Stimulated activated CD4-positive, alpha-beta T cell treated with anti-CD3 and anti-CD28 coated beads, Interleukin-2, amount 100 ng/mL, for 24 hours (primary cell): ENCODE results near the gene RTN4IP1.
A peak's percentile ranks its signal among the peaks of the same experiment; 100 is the strongest.
"Not testable (repeated sequence)": the region's sequence is repeated elsewhere in the genome, so short reads cannot be mapped to it uniquely, and the experiment has no call there.

Source experiments
- DNase-seq, 2 donors: peaks; one replicate each; pipeline ENCODE4 v3.0.0-alpha.2; 2020

Gene RTN4IP1

DNA sequence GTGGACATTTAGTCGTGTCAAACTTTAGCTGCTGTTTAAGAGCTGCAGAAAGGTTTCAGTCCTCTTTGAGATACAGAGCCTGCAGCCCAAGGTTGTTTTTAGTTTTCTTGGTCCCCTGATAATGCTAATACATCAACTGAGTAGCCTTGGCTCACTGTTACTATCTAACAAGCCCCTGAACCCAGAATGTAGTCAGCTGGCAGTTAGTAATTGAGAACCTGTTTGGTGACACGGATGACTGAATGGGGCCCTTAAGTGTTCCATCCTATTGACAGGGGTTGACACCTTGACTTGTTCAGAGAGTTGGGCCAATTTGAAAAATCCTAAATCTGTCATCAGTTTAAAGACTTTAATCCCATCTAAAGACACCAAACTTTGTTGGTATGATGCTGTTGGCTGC, 2.8 kb downstream of the RTN4IP1 start:
- DNase-seq, result no peak

- no peak for DNase-seq
Observed at GRCh38 chr6:106623039-106623438, 6.3 kb downstream of the RTN4IP1 start.

DNA sequence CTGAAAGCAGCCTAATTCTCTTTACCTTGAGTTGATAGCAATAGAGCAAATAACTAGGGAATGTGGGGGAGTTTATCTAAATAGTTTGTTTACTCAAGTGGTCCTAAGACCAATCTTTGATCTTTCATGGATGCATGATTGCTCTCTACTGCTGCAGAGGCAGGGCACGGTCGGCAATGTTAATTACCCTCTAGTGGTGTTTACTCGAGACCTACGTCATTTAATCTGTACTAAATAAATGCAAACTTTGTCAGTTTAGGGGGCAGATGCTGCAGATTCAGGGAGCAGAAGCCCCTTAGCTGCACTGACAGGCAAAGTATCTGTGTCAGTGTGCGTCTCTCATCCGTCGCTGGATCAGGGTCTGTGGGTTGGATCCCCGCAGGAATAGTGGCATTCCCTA, 6.9 kb downstream of the RTN4IP1 start:
- no peak for DNase-seq

- no peak for DNase-seq
Observed at GRCh38 chr6:106620931-106621672, 8.2 kb downstream of the RTN4IP1 start.

DNA sequence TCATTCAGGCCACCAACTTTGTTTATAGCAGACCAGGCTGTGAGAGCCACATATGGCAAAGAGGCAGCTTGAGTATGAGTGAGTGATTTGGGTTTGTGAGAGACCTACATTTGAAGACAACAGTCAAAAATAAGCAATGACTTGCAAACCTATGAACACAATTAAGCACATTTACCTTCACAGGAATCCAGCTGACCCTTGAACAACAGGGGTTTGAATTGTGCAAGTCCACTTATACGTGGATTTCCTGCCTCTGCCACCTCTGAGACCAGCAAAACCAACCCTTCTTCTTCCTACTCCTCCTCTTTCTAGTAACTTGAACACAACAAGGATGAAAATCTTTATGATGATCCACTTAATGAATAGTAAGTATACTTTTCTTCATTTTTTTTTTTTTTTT, 10.1 kb downstream of the RTN4IP1 start:
- DNase-seq, result no peak

- DNase-seq, result no peak
Observed at GRCh38 chr6:106618324-106618723, 11.0 kb downstream of the RTN4IP1 start.

- DNase-seq, result no peak
Observed at GRCh38 chr6:106617857-106618256, 11.4 kb downstream of the RTN4IP1 start.

- no peak for DNase-seq
Observed at GRCh38 chr6:106617302-106617701, 12.0 kb downstream of the RTN4IP1 start.

GRCh38 chr6:106614592-106615257, 14.6 kb downstream of the RTN4IP1 start:
- DNase-seq, result no peak

DNA sequence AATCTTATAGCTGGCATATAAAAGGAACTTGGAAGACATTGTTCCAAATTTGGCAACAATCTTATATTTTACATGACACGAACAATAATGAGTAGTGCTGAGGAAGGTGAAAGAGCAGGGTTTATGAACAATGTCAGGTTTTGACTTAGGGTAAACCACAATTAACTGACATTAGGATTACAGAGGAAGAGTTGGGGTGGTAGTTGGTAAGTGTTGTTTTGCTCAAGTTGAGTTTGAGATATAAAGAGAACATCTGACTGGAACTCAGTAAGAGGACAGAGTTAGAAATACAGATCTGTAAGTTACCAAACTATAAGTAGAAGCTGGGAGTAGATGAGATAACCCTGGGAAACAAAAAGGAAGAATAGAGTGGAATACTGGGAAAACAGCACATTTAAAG, 15.1 kb downstream of the RTN4IP1 start:
- no peak for DNase-seq

DNA sequence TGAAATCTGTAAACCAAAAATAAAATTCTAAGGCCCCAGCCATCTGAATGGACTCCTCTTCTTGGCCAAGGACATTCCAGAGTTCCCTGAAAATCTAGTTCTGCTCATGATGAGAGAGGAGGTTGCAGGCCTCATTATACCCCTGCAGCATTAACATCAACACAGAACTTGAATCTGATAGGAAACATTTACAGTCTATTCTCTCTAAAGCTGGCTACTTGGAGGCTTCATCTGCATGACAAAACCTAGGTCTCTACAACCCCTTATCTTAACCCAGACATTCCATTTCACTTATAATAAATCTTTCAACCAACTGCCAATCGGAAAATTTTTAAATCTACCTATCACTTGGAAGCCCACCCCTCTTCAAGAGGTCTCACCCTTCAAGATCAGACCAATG, 15.7 kb downstream of the RTN4IP1 start:
- no peak for DNase-seq

- DNase-seq, result no peak
Observed at GRCh38 chr6:106612671-106613416, 16.5 kb downstream of the RTN4IP1 start.

GRCh38 chr6:106611030-106611429, 18.3 kb downstream of the RTN4IP1 start:
- DNase-seq, result no peak

DNA sequence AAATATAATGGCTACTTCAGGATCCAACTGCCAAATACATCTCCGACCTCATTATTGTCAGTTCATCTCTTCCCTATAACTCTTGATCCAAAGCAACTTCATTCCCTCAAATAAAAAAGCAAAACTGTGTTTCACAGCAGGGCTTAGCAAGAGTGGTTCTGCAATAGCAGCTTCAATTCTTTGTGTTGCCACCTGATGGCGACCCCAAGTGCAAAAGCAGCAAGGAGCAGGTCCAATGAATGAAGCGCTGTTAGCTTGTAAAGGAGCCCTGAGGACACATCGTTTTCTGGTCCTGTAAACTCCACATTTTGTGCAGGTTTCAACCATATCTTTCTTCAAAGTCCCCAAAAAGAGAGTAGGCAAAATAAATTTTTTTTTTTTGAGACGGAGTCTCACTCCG, 19.6 kb downstream of the RTN4IP1 start:
- DNase-seq, result peak in 1 of 2 donors; percentile 14

DNA sequence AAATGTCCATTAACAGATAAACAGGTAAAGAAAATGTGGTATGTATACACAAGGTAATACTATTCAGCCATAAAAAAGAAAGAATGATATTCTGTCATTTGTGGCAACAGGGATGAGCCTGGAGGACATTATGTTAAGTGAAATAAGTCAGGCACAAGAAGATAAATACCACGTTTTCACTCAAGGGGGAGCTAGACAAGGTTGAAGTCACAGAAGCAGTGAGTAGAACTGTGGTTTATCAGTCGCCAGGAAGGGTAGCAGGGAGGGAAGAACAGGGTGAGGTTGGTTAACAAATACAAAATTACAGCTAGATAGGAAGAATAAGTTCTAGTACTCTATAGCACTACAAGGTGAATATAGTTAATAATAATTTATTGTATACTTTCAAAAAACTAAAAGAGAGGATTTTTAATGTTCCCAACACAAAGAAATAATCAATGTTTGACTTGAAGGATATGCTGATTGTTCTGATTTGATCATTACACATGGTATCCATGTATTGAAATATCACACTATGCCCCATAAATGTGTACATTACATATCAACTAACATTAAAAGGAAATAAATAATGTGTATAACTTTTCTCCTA, 21.1 kb downstream of the RTN4IP1 start:
- peak in 1 of 2 donors; percentile 20 for DNase-seq

DNA sequence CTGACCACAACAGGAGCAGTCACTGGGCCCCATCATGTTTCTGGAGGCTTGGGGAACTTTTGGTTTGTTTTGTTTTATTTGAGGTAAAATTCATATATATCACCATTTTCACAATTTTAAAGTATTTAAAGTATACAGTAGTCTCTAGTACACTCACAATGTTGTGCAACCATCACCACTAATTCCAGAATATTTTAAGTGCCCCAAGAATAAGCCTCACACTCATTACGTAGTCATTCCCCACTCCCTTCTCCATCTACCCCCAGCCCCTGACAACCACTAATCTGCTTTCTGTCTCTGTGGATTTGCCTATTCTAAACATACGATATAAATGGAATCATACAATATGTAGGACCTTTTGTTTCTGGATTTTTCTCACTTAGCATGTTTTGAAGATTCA, 29.0 kb downstream of the RTN4IP1 start:
- no peak for DNase-seq

DNA sequence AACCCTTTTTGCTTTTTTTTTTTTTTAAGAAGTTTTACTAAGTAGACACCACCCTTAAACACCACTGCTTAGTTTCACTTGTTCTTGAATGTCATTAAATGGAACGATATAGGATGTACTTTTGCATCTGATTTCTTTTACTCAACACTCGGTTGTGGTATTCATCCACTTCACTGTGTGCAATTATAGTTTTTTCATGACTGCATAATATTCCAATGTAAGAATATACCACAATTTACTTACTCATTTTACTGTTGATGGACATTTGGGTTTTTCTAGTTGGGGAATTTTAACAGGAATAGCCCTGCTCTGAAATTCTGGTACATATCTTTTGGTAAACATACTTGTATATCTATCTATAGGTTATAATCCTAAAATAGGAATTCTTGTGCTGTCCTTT, 29.9 kb downstream of the RTN4IP1 start:
- DNase-seq, result no peak

- no peak for DNase-seq
Observed at GRCh38 chr6:106591111-106591825, 38.0 kb downstream of the RTN4IP1 start.

DNA sequence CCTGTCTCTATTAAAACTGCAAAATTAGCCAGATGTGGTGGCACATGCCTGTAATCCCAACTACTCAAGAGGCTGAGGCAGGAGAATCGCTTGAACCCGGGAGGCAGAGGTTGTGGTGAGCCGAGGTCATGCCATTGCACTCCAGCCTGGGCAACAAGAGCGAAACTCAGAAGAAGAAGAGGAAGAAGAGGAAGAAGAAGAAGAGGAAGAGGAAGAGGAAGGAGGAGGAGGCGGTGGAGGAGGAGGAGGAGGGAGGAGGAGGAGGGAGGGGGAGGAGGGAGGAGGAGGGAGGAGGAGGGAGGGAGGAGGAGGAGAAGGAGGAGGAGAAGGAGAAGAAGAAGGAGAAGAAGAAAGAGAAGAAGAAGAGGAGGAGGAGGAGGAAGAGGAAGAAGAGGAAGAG, 40.4 kb downstream of the RTN4IP1 start:
- DNase-seq, result not testable (repeated sequence)

GRCh38 chr6:106586815-106587415, 42.4 kb downstream of the RTN4IP1 start:
- DNase-seq, result no peak

- DNase-seq, result no peak
Observed at GRCh38 chr6:106581468-106581867, 47.8 kb downstream of the RTN4IP1 start.

GRCh38 chr6:106579281-106579680, 50.0 kb downstream of the RTN4IP1 start:
- DNase-seq, result no peak
